ENCODE data around the gene SLC27A5. TPM values are rescaled to one million over a fixed set of nuclear protein-coding genes. Genes with fewer than 3 reads are reported as not detected.
A peak's percentile ranks its signal among the peaks of the same experiment; 100 is the strongest.

Gene SLC27A5
- total RNA-seq, 2 experiments from 2014 or later = 21.7 to 26.6 TPM

DNA sequence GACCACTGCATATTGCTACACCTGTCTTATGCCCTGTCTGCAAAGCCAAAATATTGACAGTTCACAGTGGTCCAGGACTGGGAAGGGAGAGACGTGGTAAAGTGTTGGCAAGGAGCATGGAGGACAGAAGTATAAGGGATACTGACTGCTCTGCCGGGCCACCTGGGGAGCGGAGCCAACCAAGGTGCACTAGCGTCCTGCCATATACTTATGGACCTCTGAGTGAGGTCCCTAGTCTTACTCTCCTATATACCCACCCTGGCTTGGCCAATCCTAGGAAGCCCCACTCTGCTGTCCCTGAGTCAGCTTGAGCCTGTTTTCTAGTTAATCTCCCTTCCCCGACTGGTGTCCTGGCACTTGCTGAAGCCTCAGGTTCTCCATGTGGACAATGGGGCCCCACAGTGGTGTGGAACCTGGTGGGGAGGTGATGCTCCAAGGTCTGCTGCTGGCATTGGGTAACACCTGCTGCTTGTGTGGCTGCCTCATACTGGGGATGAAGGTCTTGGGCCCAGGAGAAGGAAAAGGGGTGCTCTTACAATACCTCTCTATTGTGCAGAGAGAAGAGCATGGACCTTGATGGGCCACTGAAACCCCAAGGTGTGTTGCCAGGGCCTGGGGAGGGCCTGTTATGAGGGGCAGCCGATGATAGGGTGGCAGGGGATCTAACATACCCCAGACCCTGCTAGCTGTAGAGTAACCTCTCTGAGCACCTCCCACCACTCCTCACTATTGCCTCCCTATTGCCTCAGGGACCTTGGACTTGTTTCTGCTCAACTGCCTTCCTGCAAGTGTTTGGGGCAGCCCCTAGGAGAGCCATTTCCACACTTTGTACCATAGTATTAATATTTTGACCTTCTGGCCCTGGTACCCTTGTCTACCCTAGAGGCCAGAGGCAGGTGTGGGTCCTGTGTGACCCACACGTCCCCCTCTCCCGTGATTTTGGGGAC lies 25.3 kb upstream of the SLC27A5 start:
- intact Hi-C loops (cut with micrococcal nuclease) = no loop called here

DNA sequence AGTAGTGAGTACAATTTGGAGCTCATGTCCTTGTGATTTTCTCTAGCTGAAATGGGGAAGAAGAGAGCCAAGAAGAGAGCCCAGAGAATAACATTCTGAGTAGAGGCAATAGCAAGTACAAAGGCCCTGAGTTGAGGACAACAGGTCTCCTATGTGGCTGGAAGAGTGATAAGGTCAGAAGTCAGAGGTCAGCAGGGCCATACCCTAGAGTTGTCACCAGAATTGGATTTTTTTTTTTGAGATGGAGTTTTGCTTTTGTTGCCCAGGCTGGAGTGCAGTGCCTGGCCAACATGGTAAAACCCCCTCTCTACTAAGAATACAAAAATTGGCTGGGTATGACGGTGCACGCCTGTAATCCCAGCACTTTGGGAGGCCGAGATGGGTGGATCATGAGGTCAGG lies 24.1 kb upstream of the SLC27A5 start:
- H3K9me3 Mint-ChIP-seq = no peaks in the 10 kb centered on the region
- peaks cover 11% of the 10 kb centered on the region for H3K27me3 Mint-ChIP-seq
- H3K36me3 Mint-ChIP-seq (ENCODE audit: low read depth) = no peaks in the 10 kb centered on the region
- intact Hi-C loops (cut with micrococcal nuclease) = no loop called here
- ChIA-PET POLR2A (interaction anchor here (3.2 kb wide), 1 partner anchor 16 kb away, joined by 13 read pairs; the partner anchor contains the start of gene ZBTB45), CTCF (interaction anchor here (2.6 kb wide), 1 partner anchor 16 kb away, joined by 12 read pairs; the partner anchor contains the start of gene ZBTB45)
- H3K4me1 Mint-ChIP-seq (ENCODE audit: low read depth) = peaks cover 8% of the 10 kb centered on the region
- TF ChIP-seq, protein P1, sequence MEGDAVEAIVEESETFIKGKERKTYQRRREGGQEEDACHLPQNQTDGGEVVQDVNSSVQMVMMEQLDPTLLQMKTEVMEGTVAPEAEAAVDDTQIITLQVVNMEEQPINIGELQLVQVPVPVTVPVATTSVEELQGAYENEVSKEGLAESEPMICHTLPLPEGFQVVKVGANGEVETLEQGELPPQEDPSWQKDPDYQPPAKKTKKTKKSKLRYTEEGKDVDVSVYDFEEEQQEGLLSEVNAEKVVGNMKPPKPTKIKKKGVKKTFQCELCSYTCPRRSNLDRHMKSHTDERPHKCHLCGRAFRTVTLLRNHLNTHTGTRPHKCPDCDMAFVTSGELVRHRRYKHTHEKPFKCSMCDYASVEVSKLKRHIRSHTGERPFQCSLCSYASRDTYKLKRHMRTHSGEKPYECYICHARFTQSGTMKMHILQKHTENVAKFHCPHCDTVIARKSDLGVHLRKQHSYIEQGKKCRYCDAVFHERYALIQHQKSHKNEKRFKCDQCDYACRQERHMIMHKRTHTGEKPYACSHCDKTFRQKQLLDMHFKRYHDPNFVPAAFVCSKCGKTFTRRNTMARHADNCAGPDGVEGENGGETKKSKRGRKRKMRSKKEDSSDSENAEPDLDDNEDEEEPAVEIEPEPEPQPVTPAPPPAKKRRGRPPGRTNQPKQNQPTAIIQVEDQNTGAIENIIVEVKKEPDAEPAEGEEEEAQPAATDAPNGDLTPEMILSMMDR (IDR thresholded peaks at IDR 0.05) = no peak
- no peak for DNase-seq
- H3K27ac Mint-ChIP-seq = no peak overlapping the region
- H3K4me3 Mint-ChIP-seq = no peak overlapping the region
- no peak for ATAC-seq

More for the DNA sequence above, 25.3 kb upstream of the SLC27A5 start:
- Mint-ChIP-seq H3K27ac (no peak overlapping the region), H3K4me1 (ENCODE audit: low read depth) (peaks cover 8% of the 10 kb centered on the region), H3K27me3 (peaks cover 11% of the 10 kb centered on the region), H3K9me3 (no peaks in the 10 kb centered on the region), H3K36me3 (ENCODE audit: low read depth) (no peaks in the 10 kb centered on the region), H3K4me3 (peak overlapping the region; percentile 76)
- ChIA-PET CTCF (interaction anchor here (1.5 to 2.6 kb wide), 2 partner anchors 17 kb away, joined by 4 to 12 read pairs; partner anchors contain the start of gene ZBTB45), POLR2A (interaction anchor here (2.3 kb wide), 1 partner anchor 16 kb away, joined by 13 read pairs; the partner anchor contains the start of gene ZBTB45)
- DNase-seq (no peak), ATAC-seq (no peak)
- TF ChIP-seq, protein P1 (IDR thresholded peaks at IDR 0.05) = no peak

DNA sequence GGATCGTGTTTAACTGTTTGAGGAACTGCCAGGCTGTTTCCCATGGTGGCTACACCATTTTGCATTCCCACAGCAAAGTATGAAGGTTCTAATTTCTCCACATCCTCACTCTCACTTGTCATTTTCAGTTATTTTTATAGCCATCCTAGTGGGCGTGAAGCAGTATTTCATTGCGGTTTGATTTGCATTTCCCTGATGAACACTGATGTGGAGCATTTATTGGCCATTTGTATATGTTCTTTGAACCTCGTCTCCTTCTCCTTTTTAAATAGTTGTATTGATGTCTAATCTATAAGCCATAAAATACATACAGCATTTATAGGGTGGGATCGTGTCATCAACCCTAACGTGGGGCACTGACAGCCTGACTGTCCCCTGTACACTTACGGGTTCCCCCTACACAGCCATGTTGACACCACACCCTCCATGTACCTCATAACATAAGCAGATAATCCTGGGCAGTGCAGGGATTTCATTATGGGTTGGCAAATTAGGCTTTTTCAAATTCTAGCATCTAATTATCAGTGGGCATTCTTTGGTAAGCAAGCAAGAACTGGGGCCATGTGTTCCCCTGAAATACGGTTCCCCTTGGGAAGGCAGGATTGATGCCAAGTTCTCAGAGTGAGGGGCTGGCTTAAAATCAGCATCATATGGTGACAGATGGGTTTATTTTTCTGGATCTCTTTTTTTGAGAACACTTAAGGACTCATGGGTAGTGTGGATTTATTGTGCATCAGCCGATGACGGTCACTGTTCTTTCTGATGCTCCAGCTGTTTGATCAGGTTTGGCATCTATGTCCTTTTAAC lies 19.4 kb upstream of the SLC27A5 start:
- H3K36me3 Mint-ChIP-seq (ENCODE audit: low read depth) = no peaks in the 10 kb centered on the region
- H3K4me1 Mint-ChIP-seq (ENCODE audit: low read depth) = no peaks in the 10 kb centered on the region
- TF ChIP-seq, protein P1 (IDR thresholded peaks at IDR 0.05) = no peak
- intact Hi-C loops (cut with micrococcal nuclease) = no loop called here
- CTCF ChIA-PET = interaction anchor here (0.8 to 1.1 kb wide), 2 partner anchors 11 to 17 kb away, joined by 3 read pairs; partner anchors contain the start of gene ZBTB45
- no peaks in the 10 kb centered on the region for H3K9me3 Mint-ChIP-seq
- no peak overlapping the region for H3K4me3 Mint-ChIP-seq
- DNase-seq (no peak), ATAC-seq (no peak)
- H3K27me3 Mint-ChIP-seq = no peaks in the 10 kb centered on the region
- no peak overlapping the region for H3K27ac Mint-ChIP-seq
- POLR2A ChIA-PET = interaction anchor here (1.2 kb wide), 1 partner anchor 12 kb away, joined by 3 read pairs; no protein-coding TSS in a partner anchor

DNA sequence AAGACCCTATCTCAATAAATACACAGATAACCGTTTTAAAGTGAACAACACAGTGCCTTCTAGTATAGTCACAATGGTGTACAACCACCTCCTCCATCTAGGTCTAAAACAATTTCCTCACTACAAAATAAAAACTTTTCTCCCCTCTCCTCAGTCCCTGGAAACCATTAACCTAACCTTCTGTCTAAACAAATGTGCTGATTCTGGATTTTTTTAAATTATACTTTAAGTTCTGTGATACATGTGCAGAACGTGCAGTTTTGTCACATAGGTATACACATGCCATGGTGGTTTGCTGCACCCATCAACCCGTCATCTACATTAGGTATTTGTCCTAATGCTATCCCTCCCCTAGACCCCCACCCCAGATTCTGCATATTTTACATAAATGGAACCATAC lies 17.6 kb upstream of the SLC27A5 start:
- DNase-seq (no peak), ATAC-seq (no peak)
- H3K9me3 Mint-ChIP-seq = no peaks in the 10 kb centered on the region
- no peaks in the 10 kb centered on the region for H3K4me1 Mint-ChIP-seq (ENCODE audit: low read depth)
- intact Hi-C loops (cut with micrococcal nuclease) = no loop called here
- H3K36me3 Mint-ChIP-seq (ENCODE audit: low read depth) = no peaks in the 10 kb centered on the region
- H3K27ac Mint-ChIP-seq = no peak overlapping the region
- H3K27me3 Mint-ChIP-seq = no peaks in the 10 kb centered on the region
- H3K4me3 Mint-ChIP-seq = no peak overlapping the region
- TF ChIP-seq, protein P1 (IDR thresholded peaks at IDR 0.05) = no peak
- POLR2A ChIA-PET = interaction anchor here (1.2 kb wide), 1 partner anchor 10 kb away, joined by 6 read pairs; the partner anchor contains the start of gene ZBTB45
- CTCF ChIA-PET = interaction anchor here (2.2 kb wide), 1 partner anchor 9 kb away, joined by 12 read pairs; the partner anchor contains the start of gene ZBTB45

Measured in activated CD8-positive, alpha-beta T cell treated with anti-CD3 and anti-CD28 coated beads for 36 hours (primary cell).